GM23338 (cell line): ENCODE results near the gene GCNT1.
"Not testable (repeated sequence)": the region's sequence is repeated elsewhere in the genome, so short reads cannot be mapped to it uniquely, and the experiment has no call there.

Experiments
- CREB1 ChIP-seq: fragments of 250-450 bp; sonication (Bioruptor Pico); IDR thresholded peaks from 2 replicates; pipeline ENCODE4 v1.5.0; 2020; ENCODE audit warnings: low read depth, mild to moderate bottlenecking, moderate library complexity
- CTCF ChIP-seq, 2 experiments: fragments of 200-600 bp in 1 of 2; sonication (generic) in 1 of 2; conservative IDR thresholded peaks; 2 replicates each; pipeline versions ENCODE4 v1.5.1 to v1.6.1; 2016 to 2017; ENCODE audit warnings: antibody characterized with exemption in 2 of 2, low read depth in 2 of 2, mild to moderate bottlenecking in 2 of 2, moderate library complexity in 1 of 2
- EZH2 ChIP-seq: fragments of 200-600 bp; sonication (generic); IDR thresholded peaks from one replicate; pipeline ENCODE4 v1.8.0; 2017; ENCODE audit warnings: antibody characterized with exemption, mild to moderate bottlenecking, low read depth; ENCODE audit not compliant: unreplicated experiment
- EZH2phosphoT487 ChIP-seq: fragments of 200-600 bp; sonication (generic); IDR thresholded peaks from one replicate; pipeline ENCODE4 v1.8.1; 2018; ENCODE audit warnings: antibody characterized with exemption; ENCODE audit not compliant: unreplicated experiment
- JUNB ChIP-seq: IDR thresholded peaks from one replicate; pipeline ENCODE4 v1.6.1; 2016; ENCODE audit warnings: antibody characterized with exemption; ENCODE audit not compliant: unreplicated experiment
- POLR2AphosphoS5 ChIP-seq: IDR thresholded peaks from 2 replicates; pipeline ENCODE4 v1.6.1; 2016; ENCODE audit warnings: antibody characterized with exemption, low read depth
- REST ChIP-seq: IDR thresholded peaks from one replicate; pipeline ENCODE4 v1.6.1; 2018; ENCODE audit warnings: antibody characterized with exemption; ENCODE audit not compliant: unreplicated experiment
- STAT1 ChIP-seq: IDR thresholded peaks from one replicate; pipeline ENCODE4 v1.6.1; 2016; ENCODE audit warnings: antibody characterized with exemption; ENCODE audit not compliant: unreplicated experiment
- ZNF114 ChIP-seq: fragments of 250-450 bp; sonication (Bioruptor Pico); IDR thresholded peaks from 2 replicates; pipeline ENCODE4 v1.5.0; 2020; ENCODE audit warnings: mild to moderate bottlenecking, moderate library complexity
- ZNF331 ChIP-seq: fragments of 250-450 bp; sonication (Bioruptor Pico); IDR thresholded peaks from 2 replicates; pipeline ENCODE4 v1.5.0; 2020; ENCODE audit warnings: low read depth, mild to moderate bottlenecking, moderate library complexity
- ZNF462 ChIP-seq: fragments of 250-450 bp; sonication (Bioruptor Pico); IDR thresholded peaks from 2 replicates; pipeline ENCODE4 v1.5.0; 2020; ENCODE audit warnings: mild to moderate bottlenecking, moderate library complexity

GRCh38 chr9:76491056-76491455 is 32.1 kb downstream of the GCNT1 start:
- not testable (repeated sequence) for TF ChIP-seq EZH2; CTCF (conservative IDR thresholded peaks at IDR 0.05; ENCODE audit: low read depth in 2 of 2); EZH2phosphoT487; POLR2AphosphoS5; STAT1; REST; JUNB; ZNF114 (CRISPR knock-in tag); CREB1 (CRISPR knock-in tag); ZNF462 (CRISPR knock-in tag); ZNF331 (CRISPR knock-in tag)
